K562 (cell line): ENCODE data around the gene OPA3. TPM values are rescaled to one million over a fixed set of nuclear protein-coding genes. Genes with fewer than 3 reads are reported as not detected.

Experiments
- ATAC-seq: fragments of 200-7000 bp; cut with Tn5 transposase; 3 replicates; pipeline ENCODE4 v1.9.1; 2020; ENCODE audit warnings: moderate library complexity
- BruUV-seq: library from RNA; stranded (reverse); fragments of 400-500 nt; replicated peaks from 2 replicates; lab custom pipeline; 2021; lab: Mats Ljungman, UMichigan
- CTCF ChIA-PET: fragments of 300-600 bp; formaldehyde crosslinking; extraction: SDS; loops from one replicate; lab custom pipeline; 2021; ENCODE audit warnings: low intra/inter-chr PET ratio; lab: Yijun Ruan, JAX
- POLR2A ChIA-PET: fragments of 300-600, 350-650 bp; sonication (Branson Sonifier 250); formaldehyde crosslinking; extraction: SDS; loops from one replicate; lab custom pipeline; 2021; ENCODE audit warnings: antibody characterized with exemption, inconsistent platforms; lab: Yijun Ruan, JAX
- DNase-seq, 4 experiments: peaks; one replicate each; pipeline versions ENCODE4 v3.0.0 to v3.0.0-alpha.2; 2011 to 2018; ENCODE audit warnings: low spot score in 3 of 4, mixed read lengths in 3 of 4; ENCODE audit errors: extremely low read depth in 1 of 4
- FAIRE-seq: peaks from 2 replicates; lab custom pipeline; 2011; peaks lifted over from hg19 to GRCh38; lab: Jason Lieb, UNC
- H2AFZ ChIP-seq: 2 replicates; pipeline ENCODE4 v1.6.0; 2011; ENCODE audit warnings: low read depth, low read length, control low read depth, inconsistent platforms
- H3K27ac ChIP-seq: fragments of 200-600 bp; 3 replicates; pipeline ENCODE4 v1.8.0; 2011; ENCODE audit warnings: low read depth, mild to moderate bottlenecking, control low read depth, inconsistent platforms, low read length, moderate library complexity, mixed read lengths; ENCODE audit errors: extremely low read depth
- H3K27me3 ChIP-seq, 2 experiments: fragments of 300-600 bp in 1 of 2; 2 replicates in 1 of 2; 3 replicates in 1 of 2; pipeline versions ENCODE4 v1.6.0 to v1.8.0; 2011; ENCODE audit warnings: inconsistent platforms in 2 of 2, low read length in 2 of 2, mild to moderate bottlenecking in 1 of 2, mixed read lengths in 1 of 2, moderate library complexity in 1 of 2; ENCODE audit not compliant: control insufficient read depth in 2 of 2, insufficient read depth in 2 of 2
- H3K36me3 ChIP-seq: fragments of 300-600 bp; 3 replicates; pipeline ENCODE4 v1.8.0; 2011; ENCODE audit warnings: mild to moderate bottlenecking, low read length, inconsistent platforms; ENCODE audit not compliant: control insufficient read depth, insufficient read depth
- H3K4me1 ChIP-seq, 2 experiments: fragments of 200-600 bp in 1 of 2; replicated peaks in 1 of 2; 2 replicates in 1 of 2; 3 replicates in 1 of 2; pipeline versions ENCODE4 v1.5.1 to v1.8.0; 2011; ENCODE audit warnings: inconsistent platforms in 2 of 2, low read length in 2 of 2, mild to moderate bottlenecking in 1 of 2, mixed read lengths in 1 of 2, moderate library complexity in 1 of 2; ENCODE audit not compliant: control insufficient read depth in 2 of 2, insufficient read depth in 2 of 2
- H3K4me2 ChIP-seq: 2 replicates; pipeline ENCODE4 v1.6.1; 2011; ENCODE audit warnings: low read length, control low read depth, inconsistent platforms, mixed read lengths; ENCODE audit not compliant: insufficient read depth
- H3K4me3 ChIP-seq: fragments of 200-600 bp; sonication (generic), shearing (Covaris generic); 2 replicates; pipeline ENCODE4 v1.5.1; 2016; ENCODE audit warnings: control low read depth, inconsistent platforms
- H3K79me2 ChIP-seq: fragments of 200-600 bp; 3 replicates; pipeline ENCODE4 v1.8.0; 2011; ENCODE audit warnings: low read length, inconsistent platforms; ENCODE audit not compliant: control insufficient read depth, insufficient read depth
- H3K9ac ChIP-seq, 2 experiments: 2 replicates each; pipeline versions ENCODE4 v1.6.0 to v1.6.1; 2011; ENCODE audit warnings: low read depth in 2 of 2, low read length in 2 of 2, control low read depth in 1 of 2, inconsistent platforms in 1 of 2, mild to moderate bottlenecking in 1 of 2, mixed read lengths in 1 of 2; ENCODE audit not compliant: insufficient read depth in 1 of 2
- H3K9me1 ChIP-seq: one replicate; pipeline ENCODE4 v1.6.0; 2011; ENCODE audit warnings: inconsistent platforms, mild to moderate bottlenecking, low read length, moderate library complexity; ENCODE audit not compliant: control insufficient read depth, insufficient read depth
- H3K9me3 ChIP-seq: replicated peaks from 2 replicates; pipeline ENCODE4 v1.5.1; 2011; ENCODE audit warnings: low read depth, low read length, inconsistent platforms; ENCODE audit not compliant: control insufficient read depth, insufficient read depth
- H4K20me1 ChIP-seq: replicated peaks from 2 replicates; pipeline ENCODE4 v1.6.1; 2011; ENCODE audit warnings: low read length, inconsistent platforms, mixed read lengths; ENCODE audit not compliant: control insufficient read depth, insufficient read depth
- ATF1 ChIP-seq, 2 experiments: fragments of 450-650 bp in 1 of 2; IDR thresholded peaks; 2 replicates each; pipeline ENCODE4 v1.6.1; 2016; ENCODE audit warnings: missing compliant biosample characterization in 1 of 2, missing genetic modification characterization in 1 of 2
- BCL6 ChIP-seq: fragments of 250-450 bp; sonication (Bioruptor Pico); IDR thresholded peaks from 2 replicates; pipeline ENCODE4 v1.4.0; 2020
- CREB1 ChIP-seq, 2 experiments: sonication (generic) in 1 of 2; formaldehyde crosslinking in 1 of 2; IDR thresholded peaks; 2 replicates each; pipeline versions ENCODE4 v1.6.1 to v1.8.0; 2012 to 2022; ENCODE audit warnings: inconsistent platforms in 1 of 2, mild to moderate bottlenecking in 1 of 2, missing genetic modification reagents in 1 of 2, moderate library complexity in 1 of 2
- CREM ChIP-seq: IDR thresholded peaks from 2 replicates; pipeline ENCODE4 v1.6.1; 2014; ENCODE audit warnings: antibody characterized with exemption, low read depth
- NR2C2 ChIP-seq, 2 experiments: fragments of 200-800 bp in 1 of 2; sonication (Bioruptor generic) in 1 of 2; sonication (generic) in 1 of 2; formaldehyde crosslinking in 1 of 2; IDR thresholded peaks; 2 replicates each; pipeline versions ENCODE4 v1.6.1 to v1.8.0; 2016 to 2022; ENCODE audit warnings: mild to moderate bottlenecking in 1 of 2, missing compliant biosample characterization in 1 of 2, missing genetic modification characterization in 1 of 2, missing genetic modification reagents in 1 of 2
- ZKSCAN8 ChIP-seq: fragments of 200-800 bp; sonication (Bioruptor generic); IDR thresholded peaks from 2 replicates; pipeline ENCODE4 v1.6.1; 2016; ENCODE audit warnings: missing genetic modification characterization, missing compliant biosample characterization
- WGBS: fragments of 100-300 bp; shearing (Covaris generic); methylation state at CpG from one replicate; pipeline ENCODE4 v1.1.6; 2016; ENCODE audit warnings: low coverage, mixed read lengths; ENCODE audit not compliant: insufficient coverage; ENCODE audit errors: missing lambda C conversion rate; 5-methylcytosine and 5-hydroxymethylcytosine counted together
- in situ Hi-C: fragments of 300-500 bp; cut with MboI; formaldehyde crosslinking; loops from 4 replicates; pipeline ENCODE4 v1.15.0; 2018; ENCODE audit warnings: inconsistent platforms, mixed read lengths
- intact Hi-C: fragments of 100-400 bp; cut with micrococcal nuclease; formaldehyde crosslinking; loops from 2 replicates; pipeline ENCODE4 v1.14.2; 2022
- polyA plus RNA-seq, 8 experiments: library from polyadenylated mRNA; depleted of rRNA in 4 of 8; stranded (reverse) in 5 of 8; unstranded in 3 of 8; fragments of >200 nt; fragmentation: Nextera tagmentation in 2 of 8; fragmentation: Illumina TruSeq in 1 of 8; extraction: Ambion mirVana in 2 of 8; extraction: Trizol in 1 of 8; gene quantifications; 2 replicates each; pipeline versions ENCODE4 v1.2.1 to v1.2.3, GENCODE V29; 2011 to 2014; ENCODE audit warnings: inconsistent platforms in 1 of 8, missing spikeins in 1 of 8
- total RNA-seq, 7 experiments: library from RNA; depleted of rRNA in 6 of 7; stranded (reverse); fragments of >200 nt in 6 of 7; fragmentation: Illumina TruSeq in 2 of 7; extraction: Trizol in 2 of 7; gene quantifications; 2 replicates each; pipeline versions ENCODE4 v1.2.1 to v1.2.3, GENCODE V29; 2011 to 2021; ENCODE audit warnings: low replicate concordance in 1 of 7

The OPA3 gene
- total and polyA plus RNA-seq, 9 of the 15 experiments (the other 6 are each of a cell fraction or from before 2014, with no cell fraction given), result 1.4 to 18.8 (median 9.0) TPM

GRCh38 chr19:45597425-45598111 lies 13.0 kb upstream of the OPA3 start:
- Histone ChIP-seq H3K4me1 (peaks cover 3 to 15% of the 10 kb centered on the region in 2 experiments; a peak in 3 of 5 replicates), H3K36me3 (no peaks in the 10 kb centered on the region), H3K9me3 (no peaks in the 10 kb centered on the region), H3K9me1 (no peaks in the 10 kb centered on the region), H3K27ac (no peak overlapping the region), H3K4me3 (no peak overlapping the region), H3K27me3 (peaks cover 40 to 52% of the 10 kb centered on the region in 2 experiments), H2AFZ (no peak overlapping the region), H3K79me2 (no peaks in the 10 kb centered on the region), H3K9ac (no peak overlapping the region; a peak in 1 of 4 replicates), H3K4me2 (no peak overlapping the region), H4K20me1 (0 out of 2 replicates have a peak, but pooled peaks cover 3% of the 10 kb centered on the region)
- FAIRE-seq, result no peak
- ChIA-PET POLR2A (interaction anchor here (0.6 kb wide), 1 partner anchor 40 kb away, joined by 3 read pairs; no protein-coding TSS in a partner anchor), CTCF (no interaction called here)
- no TSS peak for BruUV-seq
- intact Hi-C loops, result no loop called here
- in situ Hi-C loops, result loop anchor here (5.0 kb wide), 1 partner anchor 85 kb away; no protein-coding TSS in a partner anchor
- no peak for DNase-seq
- 10% methylated on average over 4 of the region's 5 CpGs for WGBS
- TF ChIP-seq ZKSCAN8 (CRISPR knock-in tag) (peak; percentile 77; the same call in 1 of the 2 replicates), BCL6 (CRISPR knock-in tag) (no peak)
- no peak for ATAC-seq

- Histone ChIP-seq H4K20me1 (no peaks in the 10 kb centered on the region), H3K79me2 (no peaks in the 10 kb centered on the region), H2AFZ (no peak overlapping the region), H3K9me1 (no peaks in the 10 kb centered on the region), H3K9me3 (no peaks in the 10 kb centered on the region), H3K27me3 (peaks cover 25 to 36% of the 10 kb centered on the region in 2 experiments), H3K4me1 (peaks cover 12 to 15% of the 10 kb centered on the region in 2 experiments; a peak in 4 of 5 replicates), H3K4me2 (no peak overlapping the region), H3K9ac (no peak overlapping the region), H3K27ac (no peak overlapping the region), H3K4me3 (no peak overlapping the region), H3K36me3 (no peaks in the 10 kb centered on the region)
- in situ Hi-C loops (loop anchor here (5.0 kb wide), 1 partner anchor 86 kb away; no protein-coding TSS in a partner anchor), intact Hi-C loops (no loop called here)
- TF ChIP-seq CREB1 (IDR thresholded peaks at IDR 0.05) (0 out of 2 replicates have a peak, but pooled peaks have one; percentile 22), CREB1 (CRISPR knock-in tag; IDR thresholded peaks at IDR 0.05) (no peak), NR2C2 (CRISPR knock-in tag; IDR thresholded peaks at IDR 0.05) (no peak), NR2C2 (tag; IDR thresholded peaks at IDR 0.05) (no peak), ATF1 (CRISPR knock-in tag; IDR thresholded peaks at IDR 0.05) (no peak), ATF1 (tag; IDR thresholded peaks at IDR 0.05) (peak; percentile 40; the same call in 1 of the 2 replicates), CREM (peak; percentile 67)
- no TSS peak for BruUV-seq
- no peak for ATAC-seq
- 3% methylated on average over 6 of the region's 6 CpGs for WGBS
- no peak for FAIRE-seq
- ChIA-PET POLR2A (no interaction called here), CTCF (no interaction called here)
- no peak for DNase-seq
These were observed 11.2 kb upstream of the OPA3 start for GRCh38 chr19:45595814-45596213.
